ACC112 (cell line): ENCODE data around the gene MYBPC1.

Source experiments
- H2AFZ ChIP-seq: fragments of 200-600 bp; sonication (generic); one replicate; pipeline ENCODE4 v1.6.0; 2017; ENCODE audit warnings: antibody characterized with exemption, low read length; ENCODE audit not compliant: unreplicated experiment
- H3K27ac ChIP-seq: fragments of 200-600 bp; sonication (generic); 2 replicates; pipeline ENCODE4 v1.5.1; 2014; ENCODE audit warnings: low read depth, mild to moderate bottlenecking, antibody characterized with exemption, low read length, moderate library complexity
- H3K27me3 ChIP-seq: fragments of 200-600 bp; sonication (generic); 2 replicates; pipeline ENCODE4 v1.6.1; 2014; ENCODE audit warnings: mild to moderate bottlenecking, antibody characterized with exemption, low read length, moderate library complexity, mixed read lengths; ENCODE audit not compliant: insufficient read depth
- H3K36me3 ChIP-seq: fragments of 200-600 bp; sonication (generic); 2 replicates; pipeline ENCODE4 v1.6.1; 2016; ENCODE audit warnings: mild to moderate bottlenecking, antibody characterized with exemption, low read length, moderate library complexity, mixed read lengths; ENCODE audit not compliant: insufficient read depth
- H3K4me1 ChIP-seq: fragments of 200-600 bp; sonication (generic); one replicate; pipeline ENCODE4 v1.6.1; 2016; ENCODE audit warnings: low read length, mixed read lengths; ENCODE audit not compliant: insufficient read depth, unreplicated experiment, control insufficient read depth
- H3K4me3 ChIP-seq: fragments of 200-600 bp; sonication (generic); 2 replicates; pipeline ENCODE4 v1.5.1; 2014; ENCODE audit warnings: mild to moderate bottlenecking, low read depth, low read length
- H3K79me2 ChIP-seq: fragments of 200-600 bp; sonication (generic); one replicate; pipeline ENCODE4 v1.6.0; 2016; ENCODE audit warnings: low read length; ENCODE audit not compliant: control insufficient read depth, unreplicated experiment, insufficient read depth

Gene MYBPC1

DNA sequence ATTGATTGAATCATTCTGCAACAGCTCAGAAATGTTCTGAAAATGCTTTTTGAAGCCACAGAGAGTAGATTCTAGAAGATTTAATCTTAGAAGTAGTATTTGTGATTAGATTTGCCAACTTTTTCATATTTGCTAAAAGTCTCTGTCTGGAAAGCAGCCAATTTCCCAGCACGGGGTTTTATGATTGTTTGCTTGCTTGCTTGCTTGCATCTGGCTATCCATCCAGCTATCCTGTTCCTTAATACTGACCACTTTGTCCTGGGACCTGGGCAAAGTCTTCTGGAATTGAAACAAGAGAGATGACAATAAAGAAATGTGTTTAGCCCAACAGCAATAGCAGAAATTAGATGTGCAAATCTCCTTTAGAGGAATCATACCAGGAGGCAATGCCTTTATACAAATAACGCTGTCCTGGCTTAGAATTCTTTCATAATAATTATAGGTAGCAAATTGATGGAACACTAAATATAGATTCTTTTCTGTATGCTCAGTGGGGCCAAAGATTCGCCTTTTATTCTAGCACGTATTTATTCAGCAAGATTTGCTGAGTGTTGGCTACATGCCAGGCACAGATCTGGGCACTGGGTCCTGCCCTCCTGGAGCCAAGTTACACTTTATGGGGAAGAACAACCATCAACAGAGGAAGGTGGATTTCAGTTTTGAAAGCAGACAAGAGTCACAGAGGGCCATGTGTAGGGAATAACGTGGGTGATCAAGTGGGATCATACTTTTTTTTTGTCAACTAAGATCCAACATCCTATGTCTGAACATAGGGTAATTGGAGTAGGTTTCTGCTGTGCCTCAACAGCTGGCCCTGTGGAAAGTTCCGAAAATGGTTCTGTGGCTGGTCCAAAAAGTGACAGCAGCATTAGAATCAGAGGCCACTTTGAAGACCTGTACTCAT is 25.3 kb downstream of the MYBPC1 start:
- Histone ChIP-seq H3K27ac (no peak overlapping the region), H3K27me3 (no peaks in the 10 kb centered on the region; the same call in 1 of the 2 replicates), H3K79me2 (no peaks in the 10 kb centered on the region), H2AFZ (no peak overlapping the region), H3K36me3 (no peaks in the 10 kb centered on the region), H3K4me1 (peaks cover 18% of the 10 kb centered on the region), H3K4me3 (no peak overlapping the region)

DNA sequence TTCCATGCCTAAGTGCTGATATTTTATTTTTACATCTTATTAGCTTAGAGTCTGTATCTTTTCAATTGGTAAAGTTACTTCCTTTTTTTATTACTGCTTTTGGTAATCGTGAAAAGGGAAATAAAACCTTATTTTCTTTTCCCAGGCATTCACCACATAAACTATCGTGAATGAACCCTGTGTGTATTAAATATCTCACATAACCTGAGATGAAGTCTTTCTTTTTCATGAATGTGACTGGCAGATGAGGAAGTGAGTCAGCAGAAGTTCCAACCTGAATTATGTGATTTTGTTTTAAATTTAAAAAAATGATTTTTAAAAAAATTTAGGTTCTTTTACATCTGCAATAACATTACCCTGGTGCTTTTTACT is 26.0 kb downstream of the MYBPC1 start:
- Histone ChIP-seq H3K27ac (no peak overlapping the region), H3K27me3 (no peaks in the 10 kb centered on the region; the same call in 1 of the 2 replicates), H3K4me1 (peaks cover 16% of the 10 kb centered on the region), H3K79me2 (no peaks in the 10 kb centered on the region), H2AFZ (no peak overlapping the region), H3K36me3 (no peaks in the 10 kb centered on the region), H3K4me3 (no peak overlapping the region)

DNA sequence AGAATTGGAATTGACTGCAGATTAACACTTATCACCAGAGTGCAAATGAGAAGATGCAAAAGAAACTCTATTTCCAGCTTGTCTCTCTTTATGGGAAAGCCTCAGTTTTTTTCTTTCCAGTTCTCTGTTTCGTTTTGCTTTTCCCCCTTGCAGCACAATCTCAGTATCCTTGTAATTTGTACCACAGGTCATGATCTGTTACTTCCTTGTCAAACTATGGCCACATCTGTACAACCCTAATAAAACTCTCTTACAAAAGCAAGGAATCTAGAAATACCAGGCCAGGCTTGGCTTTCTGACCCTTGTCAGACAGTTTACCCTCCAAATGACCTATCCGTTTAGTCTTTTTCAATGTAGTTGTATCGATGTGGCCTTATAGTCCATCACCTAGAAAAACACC is 33.9 kb downstream of the MYBPC1 start:
- no peaks in the 10 kb centered on the region for H3K4me1 ChIP-seq
- no peak overlapping the region for H3K4me3 ChIP-seq
- no peaks in the 10 kb centered on the region for H3K27me3 ChIP-seq

DNA sequence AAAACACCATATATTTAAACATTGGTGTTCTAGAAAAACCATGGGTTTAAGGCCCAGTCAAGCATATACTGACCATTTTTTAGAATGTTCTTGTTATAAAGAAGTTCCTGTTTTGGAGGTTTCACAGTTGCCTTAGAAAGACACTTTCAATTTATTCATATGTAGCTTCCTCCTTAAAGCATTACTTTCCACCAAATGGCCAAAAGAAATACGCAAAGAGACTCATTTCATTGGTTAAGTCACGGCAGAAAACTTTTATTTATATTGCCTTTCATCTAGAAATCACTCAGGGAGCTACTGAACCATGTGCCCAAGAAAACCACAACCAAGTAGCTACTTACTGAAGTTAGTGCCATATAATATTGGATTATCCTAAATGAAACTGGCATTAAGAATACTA is 40.0 kb downstream of the MYBPC1 start:
- no peak overlapping the region for H2AFZ ChIP-seq

More for the DNA sequence above, 33.9 kb downstream of the MYBPC1 start:
- no peaks in the 10 kb centered on the region for H3K36me3 ChIP-seq
- no peaks in the 10 kb centered on the region for H3K79me2 ChIP-seq
- no peak overlapping the region for H3K27ac ChIP-seq
- H2AFZ ChIP-seq = no peak overlapping the region

DNA sequence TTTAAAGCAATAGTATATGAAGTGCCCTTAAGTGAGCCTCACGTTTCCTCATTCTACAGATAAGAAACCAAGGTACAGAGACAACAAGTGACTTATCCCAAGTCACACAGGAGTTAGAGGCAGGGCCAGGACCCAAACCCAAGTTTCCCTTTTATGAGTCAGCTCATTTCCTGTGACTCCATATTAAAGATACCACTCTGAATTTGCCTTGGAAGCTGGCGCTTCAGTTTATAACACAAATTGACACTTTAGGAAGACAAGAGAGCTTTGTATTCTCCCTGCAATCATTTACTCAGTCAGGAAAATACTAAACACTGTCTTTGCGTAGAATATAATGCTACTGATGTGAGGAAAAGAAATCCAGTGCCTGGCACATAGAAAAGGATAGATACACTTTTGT is 43.2 kb downstream of the MYBPC1 start:
- no peaks in the 10 kb centered on the region for H3K79me2 ChIP-seq
- no peak overlapping the region for H2AFZ ChIP-seq

More for the DNA sequence above, 40.0 kb downstream of the MYBPC1 start:
- Histone ChIP-seq H3K27me3 (peaks cover 12% of the 10 kb centered on the region; the same call in 1 of the 2 replicates), H3K36me3 (no peaks in the 10 kb centered on the region), H3K4me1 (no peaks in the 10 kb centered on the region), H3K79me2 (no peaks in the 10 kb centered on the region), H3K27ac (no peak overlapping the region), H3K4me3 (no peak overlapping the region)

DNA sequence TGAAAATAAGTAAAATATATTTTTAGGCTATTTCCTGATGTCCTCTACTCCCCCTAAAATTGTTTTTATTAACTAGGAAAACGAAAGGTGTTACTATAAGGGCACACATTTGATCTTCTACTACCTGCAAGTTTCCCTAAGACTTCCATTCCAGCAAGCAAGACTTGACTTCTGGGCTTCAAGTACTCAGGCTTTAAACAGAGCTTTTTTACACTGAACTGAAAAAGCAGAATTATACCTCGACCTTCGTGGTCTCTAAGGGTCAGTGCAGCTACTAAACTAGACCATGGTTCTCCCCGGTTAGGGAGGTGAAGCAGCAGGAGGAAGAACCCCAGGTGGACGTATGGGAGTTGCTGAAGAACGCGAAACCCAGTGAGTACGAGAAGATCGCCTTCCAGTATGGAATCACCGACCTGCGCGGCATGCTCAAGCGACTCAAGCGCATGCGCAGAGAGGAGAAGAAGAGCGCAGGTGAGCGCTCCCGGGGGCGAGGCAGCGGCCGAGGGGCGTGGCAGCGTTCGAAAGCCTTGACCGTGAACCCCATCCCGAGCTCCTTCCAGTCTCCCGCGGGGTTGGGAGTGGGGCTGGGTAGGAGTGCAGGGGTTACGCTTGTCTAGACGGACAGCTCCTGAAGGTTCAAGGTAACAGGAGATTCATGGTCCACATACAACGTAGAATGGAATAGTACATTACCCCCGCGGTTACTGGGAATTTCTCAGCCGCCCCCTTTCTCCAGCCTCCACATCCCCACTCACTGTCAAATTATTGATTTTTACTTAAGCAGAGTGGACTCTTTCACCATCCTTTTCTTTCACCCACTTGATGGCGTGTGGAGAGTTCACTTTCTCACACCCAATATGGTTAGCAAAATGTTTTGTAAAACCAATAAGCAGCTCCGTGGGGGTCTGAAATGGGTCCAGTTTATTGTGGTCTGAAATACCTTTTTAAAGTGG is 47.6 kb downstream of the MYBPC1 start:
- H3K27ac ChIP-seq = no peak overlapping the region
- H3K4me1 ChIP-seq = no peaks in the 10 kb centered on the region
- H2AFZ ChIP-seq = no peak overlapping the region
- H3K27me3 ChIP-seq = peaks cover 23% of the 10 kb centered on the region
- peak overlapping the region; percentile 59 for H3K4me3 ChIP-seq
- no peaks in the 10 kb centered on the region for H3K36me3 ChIP-seq
- H3K79me2 ChIP-seq = no peaks in the 10 kb centered on the region

More for the DNA sequence above, 43.2 kb downstream of the MYBPC1 start:
- Histone ChIP-seq H3K27me3 (peaks cover 21% of the 10 kb centered on the region), H3K4me3 (no peak overlapping the region), H3K4me1 (no peaks in the 10 kb centered on the region), H3K27ac (no peak overlapping the region), H3K36me3 (no peaks in the 10 kb centered on the region)

DNA sequence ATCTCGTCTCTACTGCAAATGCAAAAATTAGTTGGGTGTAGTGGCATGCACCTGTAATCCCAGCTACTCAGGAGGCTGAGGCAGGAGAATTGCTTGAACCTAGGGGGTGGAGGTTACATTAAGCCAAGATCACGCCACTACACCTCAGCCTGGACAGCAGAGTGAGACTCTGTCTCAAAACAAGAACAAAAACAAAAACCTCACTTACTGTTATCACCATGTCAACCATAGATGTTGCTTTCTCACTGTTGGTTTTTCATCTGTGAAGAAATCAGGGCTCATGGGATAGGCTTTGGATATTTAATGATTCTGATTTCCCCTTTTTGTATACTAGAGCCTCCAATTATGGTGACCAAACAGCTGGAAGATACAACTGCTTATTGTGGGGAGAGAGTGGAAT is 52.9 kb downstream of the MYBPC1 start:
- H3K27ac ChIP-seq = no peak overlapping the region
- no peaks in the 10 kb centered on the region for H3K4me1 ChIP-seq
- H2AFZ ChIP-seq = no peak overlapping the region
- H3K79me2 ChIP-seq = no peaks in the 10 kb centered on the region
- peaks cover 28% of the 10 kb centered on the region for H3K27me3 ChIP-seq
- H3K36me3 ChIP-seq = no peaks in the 10 kb centered on the region
- no peak overlapping the region for H3K4me3 ChIP-seq

DNA sequence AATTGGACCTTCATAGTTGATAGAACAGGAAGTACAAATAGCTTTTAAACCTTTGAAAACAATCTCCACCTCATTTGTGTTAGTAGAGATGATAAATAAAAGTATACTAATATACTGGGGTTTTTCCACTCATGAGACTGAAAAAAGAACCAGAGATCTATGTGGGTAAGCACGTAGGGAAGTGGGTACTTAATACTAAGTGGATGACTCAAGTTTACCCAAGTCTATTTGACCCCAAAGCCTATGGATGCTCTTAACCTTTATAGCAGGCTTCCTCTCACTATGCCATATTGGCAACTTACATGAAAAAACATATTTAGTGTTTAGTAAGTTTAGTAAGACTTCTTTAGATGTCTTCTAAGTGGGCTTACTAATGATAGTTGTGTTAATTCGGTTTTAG is 53.4 kb downstream of the MYBPC1 start:
- no peaks in the 10 kb centered on the region for H3K79me2 ChIP-seq
- no peak overlapping the region for H2AFZ ChIP-seq
- peaks cover 25% of the 10 kb centered on the region for H3K27me3 ChIP-seq
- H3K4me1 ChIP-seq = no peaks in the 10 kb centered on the region
- H3K4me3 ChIP-seq = no peak overlapping the region
- no peaks in the 10 kb centered on the region for H3K36me3 ChIP-seq
- H3K27ac ChIP-seq = no peak overlapping the region

DNA sequence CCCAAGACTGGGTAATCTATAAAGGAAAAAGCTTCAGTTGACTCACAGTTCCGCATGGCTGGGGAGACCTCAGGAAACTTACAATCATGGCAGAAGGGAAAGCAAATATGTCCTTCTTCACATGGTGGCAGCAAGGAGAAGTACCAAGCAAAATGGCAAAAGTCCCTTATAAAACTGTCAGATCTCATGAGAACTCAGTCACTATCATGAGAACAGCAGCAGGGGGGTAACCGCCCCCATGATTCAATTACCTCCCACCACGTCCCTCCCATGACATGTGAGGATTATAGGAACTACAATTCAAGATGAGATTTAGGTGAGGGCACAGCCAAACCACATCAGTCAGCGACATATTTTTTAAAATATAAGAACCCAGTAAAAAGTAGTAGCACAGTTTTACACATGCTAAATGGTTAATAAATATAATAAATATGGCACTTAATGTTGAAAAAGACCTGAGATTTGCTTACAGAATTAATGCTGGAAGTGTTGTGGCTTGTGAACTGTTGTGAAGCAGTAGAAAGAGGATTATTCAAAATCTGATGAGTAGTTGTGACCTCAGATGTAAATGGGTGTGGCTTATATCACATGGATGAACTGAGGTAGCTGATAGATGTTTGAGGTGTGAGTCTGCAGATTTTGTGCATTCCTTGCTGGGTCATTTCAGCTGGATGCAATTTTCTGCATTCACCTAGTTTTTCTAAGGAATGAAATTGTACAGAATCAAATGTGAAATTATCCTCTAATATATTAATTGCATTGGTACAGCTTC is 55.8 kb downstream of the MYBPC1 start:
- H3K27me3 ChIP-seq = peaks cover 26% of the 10 kb centered on the region
- no peaks in the 10 kb centered on the region for H3K4me1 ChIP-seq
- no peaks in the 10 kb centered on the region for H3K36me3 ChIP-seq
- no peak overlapping the region for H2AFZ ChIP-seq
- no peak overlapping the region for H3K27ac ChIP-seq
- H3K4me3 ChIP-seq = no peak overlapping the region
- H3K79me2 ChIP-seq = no peaks in the 10 kb centered on the region

DNA sequence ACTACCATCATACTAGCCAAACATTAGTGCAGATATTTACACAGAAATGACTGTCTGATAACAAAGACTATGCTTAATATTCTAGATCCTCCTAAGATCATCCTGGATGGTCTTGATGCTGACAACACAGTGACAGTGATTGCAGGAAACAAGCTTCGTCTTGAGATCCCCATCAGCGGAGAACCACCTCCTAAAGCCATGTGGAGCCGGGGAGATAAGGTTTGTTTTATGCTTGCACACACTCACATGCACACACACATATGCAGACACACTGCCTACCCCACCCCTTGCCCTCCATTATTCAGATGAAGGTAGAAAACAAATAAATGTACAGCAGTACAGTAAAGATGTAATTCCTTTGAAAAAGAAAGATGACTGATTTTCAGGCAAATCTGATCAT is 58.3 kb downstream of the MYBPC1 start:
- Histone ChIP-seq H3K27ac (no peak overlapping the region), H3K4me3 (no peak overlapping the region), H3K36me3 (no peaks in the 10 kb centered on the region), H3K79me2 (no peaks in the 10 kb centered on the region), H3K4me1 (no peaks in the 10 kb centered on the region), H2AFZ (no peak overlapping the region), H3K27me3 (peaks cover 35% of the 10 kb centered on the region)
